GM19043 (cell line): ENCODE results near the gene IL3.
A peak's percentile ranks its signal among the peaks of the same experiment; 100 is the strongest.

Experiments
- ATAC-seq: cut with Tn5 transposase; IDR thresholded peaks from one replicate; pipeline ENCODE4 v1.9.1; 2021; ENCODE audit warnings: low read depth; ENCODE audit not compliant: unreplicated experiment

Gene IL3

GRCh38 chr5:132056610-132057497 is 3.6 kb upstream of the IL3 start:
- ATAC-seq: no peak

DNA sequence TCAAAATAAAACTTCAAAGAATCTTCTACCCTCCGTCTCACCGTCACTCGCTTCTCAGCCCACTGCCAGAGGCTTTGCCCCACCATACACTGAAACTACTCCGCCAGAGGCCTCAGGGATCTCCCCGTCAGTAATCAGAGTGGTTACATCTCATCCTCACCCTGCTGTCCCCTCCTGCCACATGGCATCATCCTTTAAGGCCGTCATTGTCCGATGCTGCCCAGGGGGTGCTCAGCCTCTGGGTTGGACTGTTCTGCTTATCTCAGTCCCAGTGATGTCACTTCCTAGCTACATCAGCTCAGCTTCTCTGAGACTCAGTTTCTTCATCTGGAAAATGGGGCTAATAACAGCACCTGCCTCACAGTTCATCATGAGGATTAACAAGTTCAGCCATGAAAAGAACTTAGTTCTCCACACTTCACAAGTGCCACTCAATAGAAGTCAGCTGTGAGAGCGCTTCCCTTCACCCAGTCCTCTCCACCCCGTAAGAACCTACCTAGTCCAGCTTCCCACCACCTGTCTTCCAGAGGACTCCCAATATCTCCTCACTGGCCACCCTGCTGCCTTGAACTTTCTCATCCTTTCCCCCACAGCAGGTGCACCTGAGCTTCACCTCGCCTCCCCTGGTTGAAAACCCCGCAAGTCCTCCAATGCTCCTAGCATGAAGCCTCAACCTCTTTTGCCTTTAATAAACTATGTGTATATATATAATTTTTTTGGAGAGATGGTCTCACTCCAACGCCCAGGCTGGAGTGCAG is 2.8 kb upstream of the IL3 start:
- ATAC-seq: no peak

GRCh38 chr5:132058646-132059042 is 1.8 kb upstream of the IL3 start:
- ATAC-seq: no peak

DNA sequence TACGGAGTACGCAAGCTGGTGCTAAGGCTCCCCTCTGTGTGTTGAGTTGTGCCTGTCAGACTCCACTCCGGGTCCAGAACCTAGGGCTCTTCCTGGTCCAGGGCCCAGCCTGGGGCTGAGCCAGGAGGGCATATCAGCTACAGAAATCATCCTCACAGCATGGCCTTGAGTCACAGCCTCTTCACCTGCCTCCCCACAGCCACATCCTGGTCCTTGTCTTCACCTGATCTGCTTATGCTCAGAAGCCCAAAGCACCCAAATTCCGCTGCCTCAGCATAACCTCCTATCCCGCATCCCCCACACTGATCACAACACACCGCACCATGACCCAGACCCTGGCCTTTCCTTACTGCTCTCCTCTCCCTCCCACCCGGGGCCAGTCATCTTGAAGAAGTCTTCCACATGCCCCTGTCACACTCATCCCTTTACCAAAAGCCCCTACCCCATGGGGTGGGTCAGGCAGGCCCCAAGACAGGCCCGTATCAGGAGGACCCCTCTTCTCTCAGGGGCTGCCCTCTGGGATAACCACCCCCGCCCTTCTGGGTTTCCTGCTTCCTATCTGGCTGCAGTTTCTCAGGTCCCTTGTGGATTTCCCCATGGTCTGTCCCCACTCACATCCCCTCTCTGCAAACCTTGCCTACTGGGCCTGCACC is 1.3 kb upstream of the IL3 start:
- ATAC-seq: no peak

DNA sequence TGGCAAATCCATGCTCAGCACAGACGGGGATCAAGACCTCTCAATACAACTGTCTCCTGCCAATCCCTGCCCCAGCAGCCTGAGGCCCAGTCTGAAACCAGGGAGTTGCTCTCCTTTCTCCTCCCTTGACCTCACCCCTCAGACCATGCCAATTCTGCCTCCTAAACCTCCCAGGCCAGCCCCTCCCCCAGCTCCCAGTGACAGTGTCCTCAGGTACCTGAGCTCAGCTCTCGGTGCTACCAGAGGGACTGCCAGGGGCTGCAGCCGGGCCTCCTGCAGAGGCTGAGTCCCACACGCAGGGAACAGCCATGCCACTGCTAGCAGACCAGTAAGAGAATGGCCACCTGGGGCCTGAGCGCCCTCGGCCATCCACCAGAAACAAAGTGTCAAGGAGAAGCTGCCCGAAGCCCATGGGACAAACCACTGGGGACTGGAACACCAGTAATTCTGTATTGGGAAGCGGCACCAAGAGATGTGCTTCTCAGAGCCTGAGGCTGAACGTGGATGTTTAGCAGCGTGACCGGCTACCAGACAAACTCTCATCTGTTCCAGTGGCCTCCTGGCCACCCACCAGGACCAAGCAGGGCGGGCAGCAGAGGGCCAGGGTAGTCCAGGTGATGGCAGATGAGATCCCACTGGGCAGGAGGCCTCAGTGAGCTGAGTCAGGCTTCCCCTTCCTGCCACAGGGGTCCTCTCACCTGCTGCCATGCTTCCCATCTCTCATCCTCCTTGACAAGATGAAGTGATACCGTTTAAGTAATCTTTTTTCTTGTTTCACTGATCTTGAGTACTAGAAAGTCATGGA is 557 bp upstream of the IL3 start:
- ATAC-seq: no peak

- ATAC-seq: peak; percentile 62
Measured at GRCh38 chr5:132063090-132063911, 2.8 kb downstream of the IL3 start.

DNA sequence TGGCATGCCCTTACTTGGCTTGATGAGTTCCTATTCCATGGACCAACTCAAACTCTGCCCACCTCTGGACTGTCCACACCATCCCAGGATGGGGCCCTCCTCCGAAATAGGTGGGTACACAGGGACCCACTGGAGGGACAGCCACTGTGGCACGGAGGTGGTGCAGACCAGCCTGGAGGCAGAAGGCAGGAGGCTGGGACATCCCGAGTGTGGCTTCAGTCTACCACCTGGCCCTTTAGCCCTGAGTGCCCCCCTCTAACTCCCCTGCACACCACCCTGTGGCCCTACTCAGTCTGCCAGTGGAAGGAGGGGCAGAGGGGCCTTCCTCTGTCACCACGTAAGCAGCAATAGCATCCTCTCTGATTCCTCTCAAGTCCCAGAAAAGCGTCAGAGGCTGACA is 3.7 kb downstream of the IL3 start:
- ATAC-seq: no peak

DNA sequence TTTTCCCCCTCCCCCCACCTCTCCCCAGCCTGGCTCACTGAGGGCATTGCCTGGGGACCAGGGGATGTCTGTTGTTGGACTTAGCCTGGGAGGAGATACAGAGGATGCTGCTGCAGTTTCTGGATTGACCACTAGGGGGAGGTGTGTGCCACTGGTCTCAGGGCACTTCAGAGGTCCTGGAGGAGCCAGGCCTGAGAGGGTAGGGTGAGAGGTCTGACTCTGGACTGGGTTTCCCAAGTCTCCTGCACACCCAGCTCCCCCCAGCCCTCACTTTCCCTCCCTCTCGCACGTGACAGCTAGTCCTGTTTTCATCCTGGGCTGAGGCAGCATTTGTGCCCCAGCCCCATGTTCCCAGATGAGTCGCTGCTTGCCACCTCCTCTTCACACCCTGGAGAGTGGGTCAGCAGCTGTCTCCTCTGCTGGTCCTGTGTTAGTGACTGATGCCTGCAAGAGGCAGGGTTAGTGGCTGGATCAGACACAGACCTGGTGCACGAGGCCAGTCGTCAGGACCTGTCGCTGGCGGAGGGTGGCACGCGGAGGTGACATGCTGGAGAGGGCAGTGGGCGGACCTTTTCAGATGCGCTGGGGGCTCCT is 4.4 kb downstream of the IL3 start:
- no peak for ATAC-seq

DNA sequence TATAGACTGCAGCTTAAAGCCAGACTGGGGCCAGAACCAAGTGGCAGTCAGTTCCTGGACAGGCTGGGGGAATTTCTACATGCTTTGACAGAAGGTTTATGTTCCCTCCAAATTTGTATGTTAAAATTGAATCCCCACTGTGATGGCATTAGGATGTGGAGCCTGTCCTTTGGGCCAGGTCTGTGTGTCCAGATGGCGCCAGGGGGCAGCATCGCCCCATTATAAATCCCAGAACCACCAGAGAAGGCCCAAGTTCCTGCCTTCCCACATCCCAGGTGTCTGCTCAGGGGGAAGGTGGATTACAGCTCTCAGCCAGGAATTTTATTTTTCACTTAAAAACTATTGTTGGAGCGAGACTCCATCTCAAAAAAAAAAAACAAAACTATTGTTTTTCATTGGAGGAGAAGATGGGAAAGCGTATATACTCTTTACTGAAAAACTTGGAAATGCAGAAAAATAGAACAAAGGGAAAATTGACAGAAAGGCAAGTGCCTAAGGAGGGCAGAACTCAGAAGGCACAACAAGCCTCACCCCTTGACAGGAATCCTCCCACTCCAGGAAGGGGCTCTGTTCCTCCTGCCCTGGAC is 5.0 kb downstream of the IL3 start:
- no peak for ATAC-seq

DNA sequence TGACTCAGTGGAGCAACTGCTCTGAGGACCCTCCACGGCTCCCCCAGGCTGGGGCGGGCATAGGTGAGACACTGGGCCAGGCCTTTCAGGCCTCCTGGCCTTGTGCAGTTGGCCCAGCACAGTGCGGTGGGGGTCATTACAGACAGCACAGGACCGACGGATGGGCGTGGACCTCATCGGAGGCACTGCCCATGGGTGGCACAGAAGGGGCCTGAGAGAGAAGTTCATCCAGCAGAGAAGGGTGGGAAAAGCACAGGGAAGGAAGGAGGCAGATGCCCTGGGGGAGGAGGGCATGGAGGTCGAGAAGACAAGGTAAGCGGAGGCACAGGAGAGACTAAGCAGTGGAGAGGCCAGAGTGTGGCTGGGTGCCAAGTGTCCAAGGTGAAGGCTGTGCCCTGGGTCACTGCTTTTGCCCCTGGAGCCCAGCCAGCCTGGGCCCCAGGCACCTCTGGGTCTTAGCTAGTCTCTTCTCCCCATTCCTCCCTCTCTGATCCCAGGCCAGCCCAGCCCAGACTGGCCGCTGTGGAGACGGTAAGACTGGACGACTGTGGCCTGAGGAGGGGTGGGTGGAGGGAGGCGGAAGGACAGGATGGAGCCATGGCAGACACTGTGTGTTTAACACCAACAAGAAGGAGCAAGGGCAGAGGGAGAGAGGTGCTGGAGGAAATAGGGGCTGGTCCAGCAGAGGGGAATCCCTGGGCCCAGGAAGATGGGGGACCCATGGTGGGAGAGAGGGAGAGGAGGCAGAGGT is 5.7 kb downstream of the IL3 start:
- no peak for ATAC-seq

GRCh38 chr5:132066871-132067270 is 6.4 kb downstream of the IL3 start:
- ATAC-seq: no peak

DNA sequence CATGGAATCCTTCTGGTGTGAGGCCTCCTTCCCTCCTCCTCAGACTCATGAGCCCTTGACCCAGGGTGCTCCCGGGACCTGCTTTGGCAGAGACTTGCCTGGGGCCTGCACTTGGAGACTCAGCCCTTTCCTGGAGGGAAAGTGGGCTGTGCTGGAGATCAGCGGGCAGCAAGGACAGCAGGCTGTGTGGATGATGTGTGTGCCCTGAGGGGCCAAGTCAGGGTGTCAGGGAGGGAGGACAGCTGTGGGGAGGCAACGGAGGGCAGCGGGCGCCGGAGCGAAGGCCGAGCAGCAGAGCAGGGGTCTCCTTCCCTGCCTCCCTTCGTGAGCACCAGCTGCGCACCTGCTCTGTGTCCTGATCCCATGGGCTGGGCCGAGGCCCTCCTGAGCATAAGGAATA is 7.0 kb downstream of the IL3 start:
- no peak for ATAC-seq

GRCh38 chr5:132067941-132068808 is 7.7 kb downstream of the IL3 start:
- no peak for ATAC-seq

DNA sequence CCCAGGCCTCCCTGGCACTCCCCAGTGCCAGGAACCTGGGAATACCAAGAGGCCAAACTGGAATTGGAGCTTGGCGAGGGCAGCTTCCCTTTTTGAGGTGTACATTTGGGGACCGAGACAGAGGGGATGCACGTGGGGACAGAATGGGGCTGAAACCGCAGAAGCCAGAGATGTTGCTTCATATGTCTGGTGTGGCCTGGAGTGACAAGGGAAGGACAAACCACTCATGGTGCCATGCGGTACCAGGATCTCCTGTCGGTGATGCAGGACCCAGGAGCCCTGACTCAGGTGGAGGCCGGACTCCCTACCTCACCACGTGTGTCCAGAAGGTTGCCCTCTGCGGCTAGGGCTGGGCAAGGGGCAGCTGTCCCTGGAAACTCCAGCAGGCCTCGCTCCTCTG is 9.1 kb downstream of the IL3 start:
- no peak for ATAC-seq

GRCh38 chr5:132069994-132070393 is 9.5 kb downstream of the IL3 start:
- ATAC-seq: no peak

- no peak for ATAC-seq
Measured at GRCh38 chr5:132070460-132071337, 10.2 kb downstream of the IL3 start.
